ENCODE measurements around the gene MICAL2. TPM values are rescaled to one million over a fixed set of nuclear protein-coding genes. Genes with fewer than 3 reads are reported as not detected.

MICAL2 gene
- total RNA-seq, 4 donors from 2014 or later, result 195 to 499 (median 259) TPM

DNA sequence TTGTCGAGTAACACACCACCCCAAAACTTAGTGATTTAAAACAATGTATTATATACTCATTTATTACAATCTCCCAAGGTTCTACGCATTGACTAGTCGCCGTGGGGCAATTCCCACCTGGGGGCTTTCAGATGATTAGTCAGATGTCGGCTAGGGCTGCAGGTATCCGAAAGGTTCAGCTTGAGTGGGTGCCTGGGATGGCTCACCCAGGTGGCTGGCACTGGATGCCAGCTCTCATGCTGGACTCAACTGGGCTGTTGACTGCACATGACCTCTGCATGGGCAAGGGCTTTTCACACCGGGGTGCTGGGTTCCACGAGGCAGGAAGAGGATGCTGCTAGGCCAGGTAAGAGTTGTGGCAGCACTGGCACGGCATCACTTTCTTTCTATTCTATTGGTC is 21.9 kb upstream of the MICAL2 start:
- no peak for DNase-seq (ENCODE audit: extremely low spot score)
- H3K4me1 ChIP-seq, result peaks cover 68 to 80% (median 71%) of the 10 kb centered on the region in 4 donors
- H3K27me3 ChIP-seq, result no peaks in the 10 kb centered on the region
- no peak overlapping the region for H3K4me3 ChIP-seq
- intact Hi-C loops (cut with DNase I), result no loop called here
- no peaks in the 10 kb centered on the region for H3K9me3 ChIP-seq
- TF ChIP-seq POLR2AphosphoS5 (IDR thresholded peaks at IDR 0.05), result no peak
- TF ChIP-seq POLR2A (IDR thresholded peaks at IDR 0.05; ENCODE audit: low read depth), result no peak
- no peak for TF ChIP-seq EP300 (IDR thresholded peaks at IDR 0.05)
- TF ChIP-seq, protein P1, sequence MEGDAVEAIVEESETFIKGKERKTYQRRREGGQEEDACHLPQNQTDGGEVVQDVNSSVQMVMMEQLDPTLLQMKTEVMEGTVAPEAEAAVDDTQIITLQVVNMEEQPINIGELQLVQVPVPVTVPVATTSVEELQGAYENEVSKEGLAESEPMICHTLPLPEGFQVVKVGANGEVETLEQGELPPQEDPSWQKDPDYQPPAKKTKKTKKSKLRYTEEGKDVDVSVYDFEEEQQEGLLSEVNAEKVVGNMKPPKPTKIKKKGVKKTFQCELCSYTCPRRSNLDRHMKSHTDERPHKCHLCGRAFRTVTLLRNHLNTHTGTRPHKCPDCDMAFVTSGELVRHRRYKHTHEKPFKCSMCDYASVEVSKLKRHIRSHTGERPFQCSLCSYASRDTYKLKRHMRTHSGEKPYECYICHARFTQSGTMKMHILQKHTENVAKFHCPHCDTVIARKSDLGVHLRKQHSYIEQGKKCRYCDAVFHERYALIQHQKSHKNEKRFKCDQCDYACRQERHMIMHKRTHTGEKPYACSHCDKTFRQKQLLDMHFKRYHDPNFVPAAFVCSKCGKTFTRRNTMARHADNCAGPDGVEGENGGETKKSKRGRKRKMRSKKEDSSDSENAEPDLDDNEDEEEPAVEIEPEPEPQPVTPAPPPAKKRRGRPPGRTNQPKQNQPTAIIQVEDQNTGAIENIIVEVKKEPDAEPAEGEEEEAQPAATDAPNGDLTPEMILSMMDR (IDR thresholded peaks at IDR 0.05), result no peak
- no peaks in the 10 kb centered on the region for H3K36me3 ChIP-seq
- H3K27ac ChIP-seq (replicated peaks in 1 of 4), result peak overlapping the region; percentile 89 to 91 (median 90)
- WGBS, result 96% methylated on average over 9 of the region's 9 CpGs

DNA sequence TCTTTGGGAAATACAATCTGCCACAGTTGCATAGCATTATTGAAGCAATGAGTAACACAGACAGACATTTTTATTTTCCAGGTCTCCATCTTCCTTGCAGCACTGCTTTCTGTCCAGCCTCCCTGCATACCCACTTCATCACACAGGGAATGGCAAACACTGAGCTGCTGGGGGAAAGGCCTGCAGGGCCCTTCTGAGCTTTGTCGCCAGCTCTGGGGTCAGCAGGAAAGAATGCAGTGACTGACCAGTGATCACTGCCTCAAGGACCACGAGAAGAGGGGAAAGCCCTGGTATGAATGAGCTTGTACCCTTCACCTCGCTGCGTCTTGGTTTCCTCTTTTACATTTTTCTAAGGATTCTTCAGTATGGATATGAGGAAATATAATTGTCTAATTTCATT is 21.3 kb upstream of the MICAL2 start:
- H3K4me1 ChIP-seq, result peaks cover 68 to 80% (median 71%) of the 10 kb centered on the region in 4 donors
- no peak for TF ChIP-seq EP300 (IDR thresholded peaks at IDR 0.05)
- TF ChIP-seq, protein P1 (IDR thresholded peaks at IDR 0.05), result no peak
- TF ChIP-seq POLR2A (IDR thresholded peaks at IDR 0.05; ENCODE audit: low read depth), result no peak
- TF ChIP-seq POLR2AphosphoS5 (IDR thresholded peaks at IDR 0.05), result no peak
- H3K36me3 ChIP-seq, result no peaks in the 10 kb centered on the region
- no peak overlapping the region for H3K4me3 ChIP-seq
- 90% methylated on average over 4 of the region's 4 CpGs for WGBS
- intact Hi-C loops (cut with DNase I), result no loop called here
- H3K27ac ChIP-seq (replicated peaks in 1 of 4), result peak overlapping the region; percentile 89 to 91 (median 90)
- no peaks in the 10 kb centered on the region for H3K9me3 ChIP-seq
- H3K27me3 ChIP-seq, result no peaks in the 10 kb centered on the region
- DNase-seq (ENCODE audit: extremely low spot score), result no peak

DNA sequence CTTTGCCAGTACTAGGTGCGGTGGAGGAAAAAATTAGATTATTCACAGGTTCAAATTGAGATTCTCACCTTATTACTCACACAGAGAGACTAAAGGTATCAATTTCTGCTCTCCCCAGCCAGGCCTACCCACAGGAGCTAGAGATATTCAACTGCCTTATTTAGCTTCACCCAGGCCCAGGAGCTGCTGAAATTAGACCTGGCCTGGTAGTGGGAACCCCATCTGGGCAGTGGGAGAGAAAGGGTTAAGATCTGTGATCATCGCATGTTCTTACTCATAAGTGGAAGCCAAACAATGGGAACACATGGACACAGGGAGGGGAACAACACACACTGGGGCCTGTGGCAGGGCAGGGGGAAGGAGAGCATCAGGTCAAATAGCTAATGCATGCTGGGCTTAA is 20.9 kb upstream of the MICAL2 start:
- Histone ChIP-seq H3K4me1 (peaks cover 68 to 80% (median 71%) of the 10 kb centered on the region in 4 donors), H3K27ac (replicated peaks in 1 of 4) (peak overlapping the region; percentile 65 to 91 (median 90))

DNA sequence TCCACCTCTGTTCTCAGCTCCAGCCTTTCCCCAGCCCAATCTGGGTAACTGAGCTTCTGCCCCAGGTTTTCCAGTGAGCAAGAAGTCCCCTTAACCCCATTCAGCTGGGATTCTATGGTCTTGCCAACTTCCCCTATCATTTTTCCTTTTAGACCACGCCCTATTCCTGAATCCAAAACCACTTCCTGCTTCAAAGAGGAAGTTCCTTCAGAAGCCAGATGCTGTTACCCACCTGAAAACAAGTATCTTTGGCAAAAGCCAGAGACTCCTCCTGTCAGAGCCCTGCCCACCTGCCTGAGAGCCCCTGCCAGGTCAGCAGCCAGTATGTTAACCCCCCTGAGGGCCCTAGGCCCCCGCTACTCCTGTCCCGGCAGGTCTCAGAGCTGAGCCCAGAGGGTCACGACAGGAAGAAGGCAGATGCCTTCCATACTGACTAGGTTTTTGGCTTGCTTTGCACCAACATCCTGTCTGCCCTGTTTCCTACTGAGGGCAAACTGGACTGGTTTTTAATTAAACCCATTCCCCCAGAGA is 20.3 kb upstream of the MICAL2 start:
- H3K4me1 ChIP-seq, result peaks cover 66 to 76% (median 68%) of the 10 kb centered on the region in 4 donors
- no peaks in the 10 kb centered on the region for H3K27me3 ChIP-seq
- intact Hi-C loops (cut with DNase I), result loop anchor here (5.0 kb wide), 1 partner anchor 187 kb away; no protein-coding TSS in a partner anchor
- H3K27ac ChIP-seq (replicated peaks in 1 of 4), result peak overlapping the region; percentile 57 to 91 (median 68)
- no peak for DNase-seq (ENCODE audit: extremely low spot score)
- H3K4me3 ChIP-seq, result no peak overlapping the region
- TF ChIP-seq POLR2AphosphoS5 (IDR thresholded peaks at IDR 0.05) (no peak), EP300 (IDR thresholded peaks at IDR 0.05) (no peak)
- TF ChIP-seq, protein P1 (IDR thresholded peaks at IDR 0.05), result no peak
- no peaks in the 10 kb centered on the region for H3K9me3 ChIP-seq
- no peaks in the 10 kb centered on the region for H3K36me3 ChIP-seq
- 39% methylated on average over 4 of the region's 4 CpGs for WGBS

More for the DNA sequence above, 20.9 kb upstream of the MICAL2 start:
- Histone ChIP-seq H3K36me3 (no peaks in the 10 kb centered on the region), H3K9me3 (no peaks in the 10 kb centered on the region), H3K4me3 (no peak overlapping the region), H3K27me3 (no peaks in the 10 kb centered on the region)
- DNase-seq (ENCODE audit: extremely low spot score), result no peak
- 68% methylated on average over 2 of the region's 2 CpGs for WGBS
- intact Hi-C loops (cut with DNase I), result no loop called here
- no peak for TF ChIP-seq POLR2A (IDR thresholded peaks at IDR 0.05; ENCODE audit: low read depth)
- no peak for TF ChIP-seq EP300 (IDR thresholded peaks at IDR 0.05)
- TF ChIP-seq, protein P1 (IDR thresholded peaks at IDR 0.05), result no peak
- TF ChIP-seq POLR2AphosphoS5 (IDR thresholded peaks at IDR 0.05), result no peak

All from esophagus muscularis mucosa (tissue), 4 donors.